ENCODE data around the gene OR2F1. TPM values are rescaled to one million over a fixed set of nuclear protein-coding genes. Genes with fewer than 3 reads are reported as not detected.

The OR2F1 gene
- total RNA-seq, 1 donor from 2014 or later, result not detected

- no peak for DNase-seq (ENCODE audit: extremely low spot score, unreplicated experiment)
- Mint-ChIP-seq H3K27ac (no peak overlapping the region), H3K9me3 (peaks cover 3% of the 10 kb centered on the region), H3K27me3 (peaks cover 19% of the 10 kb centered on the region), H3K4me3 (no peak overlapping the region), H3K36me3 (no peaks in the 10 kb centered on the region), H3K4me1 (ENCODE audit: unreplicated experiment) (no peaks in the 10 kb centered on the region)
- TF ChIP-seq CTCF (conservative IDR thresholded peaks at IDR 0.05), result no peak
Measured at GRCh38 chr7:143954135-143954534, 509 bp upstream of the OR2F1 start.

- Mint-ChIP-seq H3K27ac (no peak overlapping the region), H3K27me3 (peaks cover 19% of the 10 kb centered on the region), H3K4me1 (ENCODE audit: unreplicated experiment) (no peaks in the 10 kb centered on the region), H3K36me3 (no peaks in the 10 kb centered on the region), H3K9me3 (no peaks in the 10 kb centered on the region), H3K4me3 (no peak overlapping the region)
- no peak for TF ChIP-seq CTCF (conservative IDR thresholded peaks at IDR 0.05)
- DNase-seq (ENCODE audit: extremely low spot score, unreplicated experiment), result no peak
Measured at GRCh38 chr7:143958781-143959180, 4.1 kb downstream of the OR2F1 start.

GRCh38 chr7:143960813-143961610, 6.4 kb downstream of the OR2F1 start:
- Mint-ChIP-seq H3K4me3 (no peak overlapping the region), H3K36me3 (no peaks in the 10 kb centered on the region), H3K4me1 (ENCODE audit: unreplicated experiment) (no peaks in the 10 kb centered on the region), H3K27ac (no peak overlapping the region), H3K27me3 (peaks cover 13% of the 10 kb centered on the region), H3K9me3 (no peaks in the 10 kb centered on the region)
- no peak for TF ChIP-seq CTCF (conservative IDR thresholded peaks at IDR 0.05)
- DNase-seq (ENCODE audit: extremely low spot score, unreplicated experiment), result no peak

- H3K27me3 Mint-ChIP-seq, result no peaks in the 10 kb centered on the region
- H3K9me3 Mint-ChIP-seq, result no peaks in the 10 kb centered on the region
- H3K27ac Mint-ChIP-seq, result no peak overlapping the region
- H3K4me3 Mint-ChIP-seq, result no peak overlapping the region
- no peaks in the 10 kb centered on the region for H3K36me3 Mint-ChIP-seq
- DNase-seq (ENCODE audit: extremely low spot score, unreplicated experiment), result no peak
- no peaks in the 10 kb centered on the region for H3K4me1 Mint-ChIP-seq (ENCODE audit: unreplicated experiment)
- no peak for TF ChIP-seq CTCF (conservative IDR thresholded peaks at IDR 0.05)
Measured at GRCh38 chr7:143965280-143965679, 10.6 kb downstream of the OR2F1 start.

GRCh38 chr7:143967398-143967797, 12.8 kb downstream of the OR2F1 start:
- Mint-ChIP-seq H3K4me1 (ENCODE audit: unreplicated experiment) (no peaks in the 10 kb centered on the region), H3K36me3 (no peaks in the 10 kb centered on the region), H3K4me3 (no peak overlapping the region), H3K27ac (no peak overlapping the region), H3K9me3 (no peaks in the 10 kb centered on the region), H3K27me3 (no peaks in the 10 kb centered on the region)
- no peak for TF ChIP-seq CTCF (conservative IDR thresholded peaks at IDR 0.05)
- no peak for DNase-seq (ENCODE audit: extremely low spot score, unreplicated experiment)
